MM.1S (cell line): Measurements from ENCODE around the gene TOGARAM2.

Experiments used
- DNase-seq: peaks from one replicate; pipeline ENCODE4 v3.0.0-alpha.2; 2015
- H2AFZ ChIP-seq: fragments of 300-600 bp; sonication (generic); 2 replicates; pipeline ENCODE4 v1.6.0; 2016; ENCODE audit warnings: antibody characterized with exemption, low read length
- H3F3A ChIP-seq: fragments of 300-600 bp; sonication (generic); 2 replicates; pipeline ENCODE4 v1.6.1; 2016; ENCODE audit warnings: mild to moderate bottlenecking, antibody characterized with exemption, low read length, moderate library complexity, mixed read lengths; ENCODE audit not compliant: insufficient read depth
- H3K27ac ChIP-seq: fragments of 300-600 bp; sonication (generic); 2 replicates; pipeline ENCODE4 v1.5.1; 2016; ENCODE audit warnings: mild to moderate bottlenecking, low read length
- H3K27me3 ChIP-seq: fragments of 300-600 bp; sonication (generic); replicated peaks from 2 replicates; pipeline ENCODE4 v1.6.0; 2016; ENCODE audit warnings: low read length; ENCODE audit not compliant: insufficient read depth
- H3K36me3 ChIP-seq: fragments of 300-600 bp; sonication (generic); replicated peaks from 2 replicates; pipeline ENCODE4 v1.6.1; 2016; ENCODE audit warnings: mild to moderate bottlenecking, low read length, mixed read lengths; ENCODE audit not compliant: insufficient read depth
- H3K4me1 ChIP-seq: fragments of 300-600 bp; sonication (generic); 2 replicates; pipeline ENCODE4 v1.6.1; 2016; ENCODE audit warnings: low read length, mixed read lengths
- H3K4me2 ChIP-seq: fragments of 300-600 bp; sonication (generic); 2 replicates; pipeline ENCODE4 v1.6.0; 2016; ENCODE audit warnings: low read depth, low read length
- H3K4me3 ChIP-seq: fragments of 300-600 bp; sonication (generic); 2 replicates; pipeline ENCODE4 v1.5.1; 2016; ENCODE audit warnings: low read length, mixed read lengths
- H3K79me2 ChIP-seq: fragments of 300-600 bp; sonication (generic); 2 replicates; pipeline ENCODE4 v1.6.1; 2016; ENCODE audit warnings: mixed run types, low read length, mixed read lengths
- H3K9ac ChIP-seq: fragments of 300-600 bp; sonication (generic); 2 replicates; pipeline ENCODE4 v1.6.1; 2016; ENCODE audit warnings: low read length, mixed read lengths
- H3K9me2 ChIP-seq: fragments of 300-600 bp; sonication (generic); replicated peaks from 2 replicates; pipeline ENCODE4 v1.6.1; 2016; ENCODE audit warnings: mild to moderate bottlenecking, low read length, mixed read lengths; ENCODE audit not compliant: insufficient read depth
- H3K9me3 ChIP-seq: fragments of 300-600 bp; sonication (generic); replicated peaks from 2 replicates; pipeline ENCODE4 v1.6.1; 2016; ENCODE audit warnings: mild to moderate bottlenecking, low read length, mixed read lengths; ENCODE audit not compliant: insufficient read depth
- H4K20me1 ChIP-seq: fragments of 300-600 bp; sonication (generic); 2 replicates; pipeline ENCODE4 v1.6.1; 2016; ENCODE audit warnings: mild to moderate bottlenecking, low read length, moderate library complexity, mixed read lengths; ENCODE audit not compliant: insufficient read depth
- EZH2 ChIP-seq: fragments of 300-600 bp; sonication (generic); optimal IDR thresholded peaks from 2 replicates; pipeline ENCODE3; 2017; ENCODE audit warnings: low read depth, mild to moderate bottlenecking, antibody characterized with exemption, low read length, mixed read lengths
- EZH2phosphoT487 ChIP-seq: fragments of 300-600 bp; sonication (generic); IDR thresholded peaks from 2 replicates; pipeline ENCODE4 v1.6.1; 2018; ENCODE audit warnings: antibody characterized with exemption, low read length
- TF ChIP-seq, protein P1 (sequence below): fragments of 300-600 bp; sonication (generic); IDR thresholded peaks from 2 replicates; pipeline ENCODE4 v1.5.1; 2016; ENCODE audit warnings: antibody characterized with exemption, low read length, mixed read lengths

Gene TOGARAM2

DNA sequence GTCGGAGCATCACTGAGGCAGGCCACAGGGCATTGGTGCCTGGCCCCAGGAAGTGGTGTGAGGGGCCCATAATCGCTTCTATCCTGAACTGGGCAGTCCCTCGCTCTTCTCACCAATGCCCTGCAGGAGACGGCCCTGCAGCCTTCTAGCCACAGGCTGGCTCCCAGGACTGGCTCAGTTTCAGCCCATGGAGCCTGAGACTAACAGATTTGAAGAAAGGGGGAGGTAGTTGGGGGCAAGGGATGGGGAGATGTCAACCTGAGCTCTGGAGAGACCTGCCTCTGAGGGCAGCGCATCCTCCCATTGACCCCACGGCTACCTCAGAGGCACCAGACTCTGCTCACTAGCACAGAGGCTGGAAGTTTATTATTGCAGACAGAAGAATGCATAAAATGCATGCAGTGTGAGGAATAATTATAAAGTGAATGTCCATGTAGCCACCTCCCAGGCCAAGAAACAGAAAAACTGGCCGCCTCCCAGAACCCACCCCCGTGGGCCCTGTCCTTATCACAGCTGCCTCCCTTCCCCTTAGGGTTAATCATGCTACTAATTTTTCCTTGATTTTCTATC is 1.4 kb downstream of the TOGARAM2 start:
- Histone ChIP-seq H3F3A (no peaks in the 10 kb centered on the region), H3K27ac (no peak overlapping the region), H3K4me3 (no peak overlapping the region), H3K4me2 (no peak overlapping the region), H3K27me3 (no peaks in the 10 kb centered on the region), H2AFZ (no peak overlapping the region), H3K36me3 (no peaks in the 10 kb centered on the region), H3K4me1 (no peaks in the 10 kb centered on the region), H4K20me1 (no peaks in the 10 kb centered on the region), H3K9me3 (no peaks in the 10 kb centered on the region), H3K9ac (no peak overlapping the region), H3K79me2 (no peaks in the 10 kb centered on the region), H3K9me2 (no peaks in the 10 kb centered on the region)
- no peak for DNase-seq
- no peak for TF ChIP-seq EZH2phosphoT487
- TF ChIP-seq, protein P1, sequence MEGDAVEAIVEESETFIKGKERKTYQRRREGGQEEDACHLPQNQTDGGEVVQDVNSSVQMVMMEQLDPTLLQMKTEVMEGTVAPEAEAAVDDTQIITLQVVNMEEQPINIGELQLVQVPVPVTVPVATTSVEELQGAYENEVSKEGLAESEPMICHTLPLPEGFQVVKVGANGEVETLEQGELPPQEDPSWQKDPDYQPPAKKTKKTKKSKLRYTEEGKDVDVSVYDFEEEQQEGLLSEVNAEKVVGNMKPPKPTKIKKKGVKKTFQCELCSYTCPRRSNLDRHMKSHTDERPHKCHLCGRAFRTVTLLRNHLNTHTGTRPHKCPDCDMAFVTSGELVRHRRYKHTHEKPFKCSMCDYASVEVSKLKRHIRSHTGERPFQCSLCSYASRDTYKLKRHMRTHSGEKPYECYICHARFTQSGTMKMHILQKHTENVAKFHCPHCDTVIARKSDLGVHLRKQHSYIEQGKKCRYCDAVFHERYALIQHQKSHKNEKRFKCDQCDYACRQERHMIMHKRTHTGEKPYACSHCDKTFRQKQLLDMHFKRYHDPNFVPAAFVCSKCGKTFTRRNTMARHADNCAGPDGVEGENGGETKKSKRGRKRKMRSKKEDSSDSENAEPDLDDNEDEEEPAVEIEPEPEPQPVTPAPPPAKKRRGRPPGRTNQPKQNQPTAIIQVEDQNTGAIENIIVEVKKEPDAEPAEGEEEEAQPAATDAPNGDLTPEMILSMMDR, result no peak
- no peak for TF ChIP-seq EZH2

DNA sequence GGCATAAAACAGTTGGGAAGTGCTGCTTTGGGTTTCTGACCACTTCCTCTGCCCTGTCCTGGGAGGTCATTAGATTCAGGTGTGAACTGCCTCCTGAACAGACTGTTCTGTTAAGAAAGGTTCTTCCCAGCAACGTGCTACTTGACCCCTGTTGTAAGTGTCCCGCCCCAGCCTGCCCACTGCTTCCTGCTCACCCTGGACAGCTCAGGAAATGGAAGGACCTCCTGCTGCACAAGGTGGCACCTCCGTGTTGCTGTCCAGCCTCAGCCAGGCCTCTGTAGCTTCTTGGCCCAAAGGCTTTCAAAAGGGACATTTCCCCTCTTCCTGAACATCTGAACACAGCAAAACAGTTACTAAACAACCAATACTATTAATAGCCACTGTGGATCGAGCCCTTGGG is 5.3 kb downstream of the TOGARAM2 start:
- Histone ChIP-seq H3K4me1 (no peaks in the 10 kb centered on the region), H3K9me3 (no peaks in the 10 kb centered on the region), H3K4me3 (no peak overlapping the region), H3K9me2 (no peaks in the 10 kb centered on the region), H4K20me1 (no peaks in the 10 kb centered on the region), H3K27me3 (no peaks in the 10 kb centered on the region), H3K79me2 (no peaks in the 10 kb centered on the region), H3K27ac (no peak overlapping the region), H3K9ac (no peak overlapping the region), H2AFZ (no peak overlapping the region), H3K36me3 (no peaks in the 10 kb centered on the region), H3F3A (no peaks in the 10 kb centered on the region), H3K4me2 (no peak overlapping the region)
- no peak for TF ChIP-seq EZH2
- TF ChIP-seq, protein P1, result no peak
- TF ChIP-seq EZH2phosphoT487, result no peak
- no peak for DNase-seq

DNA sequence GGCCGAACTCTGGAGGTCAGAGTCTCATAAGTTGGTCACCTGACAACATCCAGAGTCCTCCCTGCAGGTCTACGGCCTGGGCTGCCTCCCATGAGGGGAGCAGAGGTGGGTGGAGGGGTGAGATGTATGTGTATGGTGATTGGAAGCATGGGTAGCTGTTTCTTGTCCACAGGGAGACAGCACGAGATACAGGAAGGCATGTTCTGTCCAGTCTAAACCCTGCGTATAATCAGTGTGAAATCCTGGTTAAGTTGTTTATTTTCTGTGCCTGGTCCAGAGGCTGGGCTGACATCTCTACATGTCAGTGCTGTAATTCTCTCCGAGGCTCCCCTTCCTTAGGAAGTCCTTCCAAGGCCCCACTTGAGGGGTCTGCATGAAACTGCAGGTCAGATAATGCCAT is 8.9 kb downstream of the TOGARAM2 start:
- Histone ChIP-seq H4K20me1 (no peaks in the 10 kb centered on the region), H3K27ac (no peak overlapping the region), H2AFZ (no peak overlapping the region), H3K4me3 (no peak overlapping the region), H3K4me1 (no peaks in the 10 kb centered on the region), H3K79me2 (no peaks in the 10 kb centered on the region), H3K9ac (no peak overlapping the region), H3F3A (no peaks in the 10 kb centered on the region), H3K9me3 (no peaks in the 10 kb centered on the region), H3K9me2 (no peaks in the 10 kb centered on the region), H3K36me3 (no peaks in the 10 kb centered on the region), H3K27me3 (no peaks in the 10 kb centered on the region), H3K4me2 (no peak overlapping the region)
- no peak for TF ChIP-seq EZH2phosphoT487
- TF ChIP-seq, protein P1, result no peak
- TF ChIP-seq EZH2, result no peak
- no peak for DNase-seq
